ENCODE results near the gene GLE1. TPM values are rescaled to one million over a fixed set of nuclear protein-coding genes. Genes with fewer than 3 reads are reported as not detected.

GLE1 gene
- total RNA-seq, 1 donor from 2014 or later = 19.6 TPM

DNA sequence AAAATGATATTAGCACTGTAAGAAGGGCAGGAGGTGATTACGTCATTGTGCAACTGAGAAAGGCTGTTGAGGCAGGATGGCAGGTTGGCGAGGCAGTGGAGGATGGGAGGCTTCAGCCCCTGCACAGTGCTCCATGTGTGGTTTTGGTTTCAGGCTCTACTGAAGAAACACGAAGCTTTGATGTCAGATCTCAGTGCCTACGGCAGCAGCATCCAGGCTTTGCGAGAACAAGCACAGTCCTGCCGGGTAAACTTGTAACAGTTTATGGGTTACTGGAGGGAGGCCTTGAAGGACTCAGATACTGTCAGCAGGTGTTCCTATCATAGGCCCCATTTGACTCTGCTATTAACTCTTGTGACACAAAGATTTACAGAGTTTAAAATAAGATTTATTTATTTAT, 82.9 kb downstream of the GLE1 start:
- peaks cover 44% of the 10 kb centered on the region for H3K36me3 Mint-ChIP-seq (ENCODE audit: insufficient read depth)
- TF ChIP-seq, protein P1, sequence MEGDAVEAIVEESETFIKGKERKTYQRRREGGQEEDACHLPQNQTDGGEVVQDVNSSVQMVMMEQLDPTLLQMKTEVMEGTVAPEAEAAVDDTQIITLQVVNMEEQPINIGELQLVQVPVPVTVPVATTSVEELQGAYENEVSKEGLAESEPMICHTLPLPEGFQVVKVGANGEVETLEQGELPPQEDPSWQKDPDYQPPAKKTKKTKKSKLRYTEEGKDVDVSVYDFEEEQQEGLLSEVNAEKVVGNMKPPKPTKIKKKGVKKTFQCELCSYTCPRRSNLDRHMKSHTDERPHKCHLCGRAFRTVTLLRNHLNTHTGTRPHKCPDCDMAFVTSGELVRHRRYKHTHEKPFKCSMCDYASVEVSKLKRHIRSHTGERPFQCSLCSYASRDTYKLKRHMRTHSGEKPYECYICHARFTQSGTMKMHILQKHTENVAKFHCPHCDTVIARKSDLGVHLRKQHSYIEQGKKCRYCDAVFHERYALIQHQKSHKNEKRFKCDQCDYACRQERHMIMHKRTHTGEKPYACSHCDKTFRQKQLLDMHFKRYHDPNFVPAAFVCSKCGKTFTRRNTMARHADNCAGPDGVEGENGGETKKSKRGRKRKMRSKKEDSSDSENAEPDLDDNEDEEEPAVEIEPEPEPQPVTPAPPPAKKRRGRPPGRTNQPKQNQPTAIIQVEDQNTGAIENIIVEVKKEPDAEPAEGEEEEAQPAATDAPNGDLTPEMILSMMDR (IDR thresholded peaks at IDR 0.05; ENCODE audit: unreplicated experiment) = no peak
- DNase-seq (ENCODE audit: low spot score, unreplicated experiment) = no peak
- H3K27me3 Mint-ChIP-seq = no peaks in the 10 kb centered on the region
- no peaks in the 10 kb centered on the region for H3K4me1 Mint-ChIP-seq (ENCODE audit: low read depth)
- H3K4me3 Mint-ChIP-seq (ENCODE audit: low read depth) = no peak overlapping the region
- no peaks in the 10 kb centered on the region for H3K9me3 Mint-ChIP-seq (ENCODE audit: low read depth)
- H3K27ac Mint-ChIP-seq = peak overlapping the region; percentile 52

DNA sequence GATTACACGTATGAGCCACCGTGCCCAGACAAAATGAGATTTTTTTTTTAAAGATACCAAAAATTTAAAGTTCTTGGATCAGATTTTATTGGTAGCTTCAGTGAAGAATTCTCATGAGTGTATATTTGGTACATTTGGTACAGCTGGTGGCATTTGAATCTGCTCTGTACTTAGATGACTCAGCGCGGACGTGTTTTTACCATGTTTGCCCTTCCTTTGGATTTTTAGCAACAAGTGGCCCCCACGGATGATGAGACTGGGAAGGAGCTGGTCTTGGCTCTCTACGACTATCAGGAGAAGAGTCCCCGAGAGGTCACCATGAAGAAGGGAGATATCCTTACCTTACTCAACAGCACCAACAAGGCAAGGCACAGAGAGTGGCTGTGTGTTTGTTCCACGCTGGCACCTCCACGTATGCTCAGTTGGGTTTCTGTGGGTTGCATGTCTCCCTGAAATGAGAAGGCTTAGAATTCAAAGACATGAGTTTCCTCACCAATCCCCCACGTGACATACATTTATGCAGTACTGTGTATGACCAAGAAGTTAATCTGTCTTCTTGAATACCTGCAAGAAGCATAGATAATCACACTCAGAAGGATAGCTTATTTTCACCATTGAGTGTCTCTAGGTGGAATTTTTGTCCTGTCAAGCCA, 84.2 kb downstream of the GLE1 start:
- no peak for DNase-seq (ENCODE audit: low spot score, unreplicated experiment)
- Mint-ChIP-seq H3K9me3 (ENCODE audit: low read depth) (no peaks in the 10 kb centered on the region), H3K36me3 (ENCODE audit: insufficient read depth) (peaks cover 40% of the 10 kb centered on the region), H3K27me3 (no peaks in the 10 kb centered on the region), H3K4me3 (ENCODE audit: low read depth) (no peak overlapping the region), H3K27ac (no peak overlapping the region), H3K4me1 (ENCODE audit: low read depth) (no peaks in the 10 kb centered on the region)
- TF ChIP-seq, protein P1 (IDR thresholded peaks at IDR 0.05; ENCODE audit: unreplicated experiment) = no peak

Other genes starting within 250 kb of the GLE1 start
- 87.0 and 108 TPM in 2 replicates for gene GOLGA2, start 228.7 kb upstream of the GLE1 start, total RNA-seq
- gene SWI5, start 228.4 kb upstream of the GLE1 start, total RNA-seq = 18.8 and 20.7 TPM in 2 replicates
- gene TRUB2, start 182.3 kb upstream of the GLE1 start, total RNA-seq = 29.2 and 31.6 TPM in 2 replicates
- 64.5 and 68.5 TPM in 2 replicates for gene COQ4, start 181.9 kb upstream of the GLE1 start, total RNA-seq
- gene SLC27A4, start 164.2 kb upstream of the GLE1 start, total RNA-seq = 26.4 and 28.3 TPM in 2 replicates
- gene URM1, start 133.3 kb upstream of the GLE1 start, total RNA-seq = 54.4 and 60.9 TPM in 2 replicates
- 19.6 and 25.6 TPM in 2 replicates for gene CERCAM, start 83.9 kb upstream of the GLE1 start, total RNA-seq
- gene ODF2, start 48.7 kb upstream of the GLE1 start, total RNA-seq = 38.6 and 45.0 TPM in 2 replicates
- gene SPTAN1, start 47.9 kb downstream of the GLE1 start, total RNA-seq = 448 and 450 TPM in 2 replicates
- gene DYNC2I2, start 152.1 kb downstream of the GLE1 start, total RNA-seq = 83.4 and 85.4 TPM in 2 replicates
- 563 and 571 TPM in 2 replicates for gene SET, start 184.5 kb downstream of the GLE1 start, total RNA-seq
- 20.0 and 20.2 TPM in 2 replicates for gene PKN3, start 197.8 kb downstream of the GLE1 start, total RNA-seq
- 33.7 TPM in 2 replicates for gene ZDHHC12, start 219.4 kb downstream of the GLE1 start, total RNA-seq

Measured in progenitor cell of endocrine pancreas (in vitro differentiated cells).